ENCODE measurements around the gene ATP6V0A1. TPM values are rescaled to one million over a fixed set of nuclear protein-coding genes. Genes with fewer than 3 reads are reported as not detected.

Gene ATP6V0A1
- total and polyA plus RNA-seq, 8 donors, result 22.8 to 55.9 (median 33.2) TPM

GRCh38 chr17:42563543-42563942 is 104.9 kb downstream of the ATP6V0A1 start:
- intact Hi-C loops (cut with DNase I), result no loop called here
- TF ChIP-seq, protein P1, sequence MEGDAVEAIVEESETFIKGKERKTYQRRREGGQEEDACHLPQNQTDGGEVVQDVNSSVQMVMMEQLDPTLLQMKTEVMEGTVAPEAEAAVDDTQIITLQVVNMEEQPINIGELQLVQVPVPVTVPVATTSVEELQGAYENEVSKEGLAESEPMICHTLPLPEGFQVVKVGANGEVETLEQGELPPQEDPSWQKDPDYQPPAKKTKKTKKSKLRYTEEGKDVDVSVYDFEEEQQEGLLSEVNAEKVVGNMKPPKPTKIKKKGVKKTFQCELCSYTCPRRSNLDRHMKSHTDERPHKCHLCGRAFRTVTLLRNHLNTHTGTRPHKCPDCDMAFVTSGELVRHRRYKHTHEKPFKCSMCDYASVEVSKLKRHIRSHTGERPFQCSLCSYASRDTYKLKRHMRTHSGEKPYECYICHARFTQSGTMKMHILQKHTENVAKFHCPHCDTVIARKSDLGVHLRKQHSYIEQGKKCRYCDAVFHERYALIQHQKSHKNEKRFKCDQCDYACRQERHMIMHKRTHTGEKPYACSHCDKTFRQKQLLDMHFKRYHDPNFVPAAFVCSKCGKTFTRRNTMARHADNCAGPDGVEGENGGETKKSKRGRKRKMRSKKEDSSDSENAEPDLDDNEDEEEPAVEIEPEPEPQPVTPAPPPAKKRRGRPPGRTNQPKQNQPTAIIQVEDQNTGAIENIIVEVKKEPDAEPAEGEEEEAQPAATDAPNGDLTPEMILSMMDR (IDR thresholded peaks at IDR 0.05), result no peak
- WGBS, 2 donors, result 0 to 10% methylated on average over 1 of the region's 1 CpG
- H3K27me3 ChIP-seq, result no peaks in the 10 kb centered on the region
- peaks cover 0 to 19% (median 10%) of the 10 kb centered on the region in 3 donors for H3K36me3 ChIP-seq
- peaks cover 0 to 26% (median 8%) of the 10 kb centered on the region in 3 donors for H3K4me1 ChIP-seq
- H3K27ac ChIP-seq, result peak overlapping the region in 3 of 4 donors; percentile 74 to 81 (median 79)
- DNase-seq (peak in 3 of 6 donors; percentile 39 to 68 (median 58)), FAIRE-seq (no peak), ATAC-seq (peak in 1 of 4 donors; percentile 1)
- H3K9me3 ChIP-seq, result no peaks in the 10 kb centered on the region
- peak overlapping the region in 3 of 4 donors; percentile 76 to 93 (median 88) for H3K4me3 ChIP-seq

DNA sequence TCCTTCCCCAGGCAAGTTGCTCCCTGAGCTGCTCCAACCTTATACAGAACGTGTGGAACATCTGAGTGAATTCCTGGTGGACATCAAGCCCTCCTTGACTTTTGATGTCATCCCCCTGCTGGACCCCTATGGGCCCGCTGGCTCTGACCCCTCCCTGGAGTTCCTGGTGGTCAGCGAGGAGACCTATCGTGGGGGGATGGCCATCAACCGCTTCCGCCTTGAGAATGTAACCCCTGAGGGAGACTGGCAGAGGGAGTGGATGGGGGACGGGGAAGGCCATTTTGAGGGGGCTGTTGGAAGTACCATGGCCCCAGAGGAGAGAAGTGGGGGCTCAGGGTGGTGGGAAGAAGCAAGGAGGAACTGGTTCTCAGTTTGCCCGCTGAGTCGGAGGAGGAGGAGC is 105.3 kb downstream of the ATP6V0A1 start:
- DNase-seq (peak in 1 of 6 donors; percentile 57), ATAC-seq (no peak), FAIRE-seq (no peak)
- 66 to 70% methylated on average over 8 to 9 of the region's 9 CpGs for WGBS, 2 donors
- Histone ChIP-seq H3K36me3 (peaks cover 0 to 23% (median 10%) of the 10 kb centered on the region in 3 donors), H3K27ac (peak overlapping the region in 1 of 4 donors; percentile 74), H3K4me3 (peak overlapping the region in 3 of 4 donors; percentile 76 to 93 (median 88)), H3K27me3 (no peaks in the 10 kb centered on the region), H3K4me1 (peaks cover 0 to 26% (median 8%) of the 10 kb centered on the region in 3 donors), H3K9me3 (no peaks in the 10 kb centered on the region)
- intact Hi-C loops (cut with DNase I), result no loop called here
- TF ChIP-seq, protein P1 (IDR thresholded peaks at IDR 0.05), result no peak

DNA sequence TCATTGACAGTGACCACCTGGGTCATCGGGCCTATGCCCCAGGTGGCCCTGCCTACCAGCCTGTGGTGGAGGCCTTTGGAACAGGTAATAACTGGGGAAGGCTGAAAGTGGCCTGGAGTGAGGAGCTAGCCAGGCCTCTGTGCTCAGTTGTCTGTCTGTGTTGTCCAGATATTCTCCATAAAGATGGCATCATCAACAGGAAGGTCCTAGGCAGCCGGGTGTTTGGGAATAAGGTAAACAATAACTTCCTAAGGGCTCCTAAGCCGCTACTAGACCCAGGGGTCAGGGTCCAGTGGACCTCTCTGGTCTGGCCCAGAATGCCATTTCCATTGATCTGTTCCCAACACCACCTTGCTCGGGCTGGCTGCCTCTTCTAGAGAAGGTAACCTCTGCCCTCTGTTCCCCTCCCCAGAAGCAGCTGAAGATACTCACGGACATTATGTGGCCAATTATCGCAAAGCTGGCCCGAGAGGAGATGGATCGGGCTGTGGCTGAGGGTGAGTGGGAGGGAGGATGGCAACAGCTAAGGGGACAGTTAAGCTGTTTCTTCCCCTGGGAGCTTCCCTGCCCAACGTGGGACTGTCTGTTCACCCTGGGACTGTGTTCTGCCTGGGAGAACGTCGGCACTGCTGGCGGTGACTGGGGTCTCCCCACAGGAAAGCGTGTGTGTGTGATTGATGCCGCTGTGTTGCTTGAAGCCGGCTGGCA is 106.3 kb downstream of the ATP6V0A1 start:
- intact Hi-C loops (cut with DNase I), result no loop called here
- H3K9me3 ChIP-seq, result no peaks in the 10 kb centered on the region
- H3K36me3 ChIP-seq, result peaks cover 0 to 33% (median 15%) of the 10 kb centered on the region in 3 donors
- no peak overlapping the region for H3K4me3 ChIP-seq
- TF ChIP-seq, protein P1 (IDR thresholded peaks at IDR 0.05), result no peak
- no peaks in the 10 kb centered on the region for H3K27me3 ChIP-seq
- no peak for ATAC-seq
- H3K4me1 ChIP-seq, result peaks cover 0 to 26% (median 8%) of the 10 kb centered on the region in 3 donors
- no peak for FAIRE-seq
- H3K27ac ChIP-seq, result no peak overlapping the region
- 83 to 88% methylated on average over 15 of the region's 15 CpGs for WGBS, 2 donors
- peak in 1 of 6 donors; percentile 39 for DNase-seq

- no peaks in the 10 kb centered on the region for H3K9me3 ChIP-seq
- WGBS, 2 donors, result 84 to 92% methylated on average over 16 of the region's 16 CpGs
- ATAC-seq (no peak), FAIRE-seq (no peak), DNase-seq (peak in 1 of 6 donors; percentile 80)
- H3K27me3 ChIP-seq, result no peaks in the 10 kb centered on the region
- intact Hi-C loops (cut with DNase I), result no loop called here
- H3K4me3 ChIP-seq, result no peak overlapping the region
- TF ChIP-seq, protein P1 (IDR thresholded peaks at IDR 0.05), result no peak
- peak overlapping the region in 1 of 4 donors; percentile 90 for H3K27ac ChIP-seq
- peaks cover 0 to 26% (median 8%) of the 10 kb centered on the region in 3 donors for H3K4me1 ChIP-seq
- peaks cover 0 to 39% (median 17%) of the 10 kb centered on the region in 3 donors for H3K36me3 ChIP-seq
Observed at GRCh38 chr17:42565523-42566214, 107.0 kb downstream of the ATP6V0A1 start.

All from pancreas (tissue), 10 donors.